Dermis microvascular lymphatic vessel endothelial cell (primary cell): ENCODE data around the gene CDX2. TPM values are rescaled to one million over a fixed set of nuclear protein-coding genes. Genes with fewer than 3 reads are reported as not detected.

Source experiments
- DNase-seq, 2 donors: peaks; one replicate each; pipeline versions ENCODE4 v3.0.0 to v3.0.0-alpha.2; 2010; ENCODE audit warnings: low read depth in 2 of 2
- total RNA-seq: library from RNA; depleted of rRNA; stranded (reverse); fragments of >200 nt; gene quantifications from 2 replicates; pipeline ENCODE4 v1.2.1, GENCODE V29; 2014

The CDX2 gene
- total RNA-seq, 1 donor from 2014 or later: not detected

DNA sequence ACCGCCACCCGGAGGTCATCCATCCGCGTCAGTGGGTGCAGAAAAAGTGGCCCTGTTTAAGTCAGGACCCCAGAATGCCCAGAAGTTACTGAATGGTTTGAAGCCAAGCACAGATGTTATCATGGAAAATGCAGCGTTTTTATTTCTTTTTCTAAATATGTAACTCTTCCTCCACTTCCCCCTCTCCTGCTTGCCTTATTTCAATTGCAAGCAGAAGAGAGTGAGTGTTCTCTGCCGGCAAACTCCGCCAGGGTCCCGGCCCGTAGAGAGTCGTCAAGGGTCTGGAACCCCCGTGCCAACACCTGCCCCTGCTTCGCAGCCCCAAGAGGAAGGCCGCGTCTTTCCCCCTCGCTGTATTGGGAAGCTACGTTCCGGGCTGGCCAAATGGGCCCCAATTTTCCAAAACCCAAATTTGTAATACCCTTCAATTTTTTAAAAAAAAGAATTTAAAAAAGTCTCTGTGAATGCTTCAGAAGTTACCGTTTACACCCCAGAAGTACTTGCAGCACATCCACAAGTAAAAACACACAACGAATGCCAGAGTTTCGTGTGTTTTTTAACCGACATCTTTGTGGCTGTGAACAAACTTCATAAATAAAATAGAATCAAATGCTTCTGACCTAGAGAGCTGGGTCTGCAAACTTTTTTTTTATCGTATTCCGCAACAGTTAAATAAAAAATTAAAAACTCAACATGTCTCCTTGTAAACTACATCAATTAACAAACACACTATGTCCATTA lies 50.0 kb downstream of the CDX2 start:
- DNase-seq: no peak

- no peak for DNase-seq
Observed at GRCh38 chr13:27918041-27918917, 50.8 kb downstream of the CDX2 start.

DNA sequence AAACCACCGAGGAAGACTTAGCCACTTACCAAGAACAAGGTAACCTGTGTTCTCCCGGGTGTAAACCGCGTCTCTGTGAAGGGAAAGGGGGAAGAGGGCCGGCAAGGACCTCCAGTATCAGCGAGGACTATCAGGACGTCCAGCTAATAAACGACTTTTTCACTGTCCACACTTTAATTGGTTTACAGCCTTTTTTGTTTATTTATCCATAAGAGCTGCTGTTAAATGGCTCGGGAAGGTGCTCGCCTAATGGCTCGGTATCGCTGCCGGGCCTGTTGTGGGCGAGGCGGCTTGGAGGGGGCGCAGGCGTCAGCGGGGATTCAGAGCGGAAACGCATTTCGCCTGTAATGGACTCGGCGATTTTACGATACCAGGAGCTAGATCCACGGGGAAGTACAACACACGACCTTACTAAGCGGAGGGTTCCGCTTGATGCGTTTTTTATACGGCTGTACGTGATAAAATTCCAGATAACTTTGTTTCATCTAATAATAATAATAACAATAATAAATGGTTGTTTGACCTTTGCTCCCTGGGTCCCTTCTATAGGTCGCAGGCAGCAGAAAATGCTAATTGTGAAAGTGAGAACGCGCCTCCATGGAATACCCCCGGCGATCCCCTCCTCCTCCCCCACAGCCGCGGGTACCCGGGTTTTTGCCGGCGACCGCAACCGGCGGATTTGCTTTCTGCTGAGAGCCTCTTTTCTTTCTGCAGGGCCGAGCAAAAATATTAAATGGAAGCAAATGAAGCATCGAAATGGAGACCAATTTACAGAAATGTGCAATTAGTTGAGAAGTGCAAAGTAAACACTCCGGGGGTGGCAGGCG lies 51.8 kb downstream of the CDX2 start:
- no peak for DNase-seq

DNA sequence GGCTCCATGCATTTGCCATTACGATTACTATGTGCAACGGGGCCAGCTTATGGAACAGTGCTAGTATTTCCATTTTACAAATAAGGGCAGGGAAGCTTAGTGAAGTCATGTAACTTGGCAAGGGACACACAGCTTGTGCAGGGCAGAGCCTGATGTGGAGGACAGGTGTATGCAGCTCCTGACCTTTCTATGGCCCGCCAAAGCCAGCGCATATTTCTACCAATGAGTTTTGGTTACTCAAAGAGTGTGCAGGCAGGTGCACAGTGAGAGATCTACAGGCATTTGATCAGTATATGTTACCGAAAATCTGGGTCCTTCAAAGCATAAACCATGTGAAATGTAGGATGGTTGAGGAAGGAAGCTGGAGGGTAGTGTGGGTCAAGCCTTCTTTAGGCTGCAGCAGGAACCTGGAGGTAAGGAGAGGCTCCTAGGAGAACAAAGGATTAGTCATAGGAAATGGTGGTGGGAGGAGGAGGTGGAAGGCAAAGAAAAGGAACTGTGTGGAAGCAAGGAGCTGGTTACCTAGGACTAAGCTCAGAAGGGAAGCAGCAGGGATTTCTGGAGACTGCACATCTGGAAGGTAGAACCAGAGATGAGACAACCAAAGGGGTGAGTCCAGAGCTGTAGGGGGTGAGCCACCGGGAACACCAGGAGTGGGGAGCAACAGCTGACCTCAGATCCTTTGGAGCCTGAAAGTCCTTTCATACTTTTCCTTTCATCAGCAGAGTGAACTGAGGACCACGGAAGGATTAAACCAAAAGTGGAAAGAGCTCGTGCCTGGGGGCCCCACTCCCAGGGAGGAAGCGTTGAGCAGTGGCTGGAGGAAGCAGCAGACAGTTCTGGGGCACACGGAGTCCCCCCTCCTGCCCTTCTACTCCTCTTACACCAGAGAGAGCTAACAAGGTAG lies 53.6 kb downstream of the CDX2 start:
- DNase-seq: no peak

- no peak for DNase-seq
Observed at GRCh38 chr13:27913160-27913559, 56.0 kb downstream of the CDX2 start.

- DNase-seq: no peak
Observed at GRCh38 chr13:27911521-27911920, 57.6 kb downstream of the CDX2 start.

Other genes starting within 250 kb of the CDX2 start
- gene GSX1, start 176.8 kb downstream of the CDX2 start, total RNA-seq: not detected in 2 replicates
- gene PDX1, start 49.3 kb downstream of the CDX2 start, total RNA-seq: not detected in 2 replicates
- gene URAD, start 19.4 kb upstream of the CDX2 start, total RNA-seq: not detected in 2 replicates
- not detected in 2 replicates for gene FLT3, start 131.3 kb upstream of the CDX2 start, total RNA-seq
- 17.1 and 24.7 TPM in 2 replicates for gene PAN3, start 169.2 kb upstream of the CDX2 start, total RNA-seq